IMR-90 (cell line): ENCODE data around the gene RNF41. TPM values are rescaled to one million over a fixed set of nuclear protein-coding genes. Genes with fewer than 3 reads are reported as not detected.

Experiments used
- ATAC-seq: fragments of 200-7000 bp; cut with Tn5 transposase; 2 replicates; pipeline ENCODE4 v1.9.1; 2020; ENCODE audit warnings: low read depth, mild to moderate bottlenecking, moderate library complexity
- BruUV-seq: library from RNA; stranded (reverse); fragments of 400-500 nt; replicated peaks from 2 replicates; lab custom pipeline; 2021; lab: Mats Ljungman, UMichigan
- CTCF ChIA-PET: fragments of 300-600 bp; formaldehyde crosslinking; extraction: SDS; loops from one replicate; lab custom pipeline; 2021; ENCODE audit warnings: antibody characterized with exemption; lab: Yijun Ruan, JAX
- POLR2A ChIA-PET: fragments of 300-600 bp; sonication (Branson Sonifier 250); formaldehyde crosslinking; loops from one replicate; lab custom pipeline; 2022; ENCODE audit warnings: antibody characterized with exemption; ENCODE audit not compliant: unreplicated experiment; lab: Charles Lee
- DNase-seq: peaks from one replicate; pipeline ENCODE4 v3.0.0; 2013
- H2AFZ ChIP-seq: replicated peaks from 2 replicates; pipeline ENCODE3; 2013; ENCODE audit warnings: low read length, mild to moderate bottlenecking; ENCODE audit not compliant: poor library complexity
- H2AK5ac ChIP-seq: 2 replicates; pipeline ENCODE4 v1.6.1; 2013; ENCODE audit warnings: low read depth, low read length, inconsistent platforms
- H2AK9ac ChIP-seq: replicated peaks from 2 replicates; pipeline ENCODE3; 2013; ENCODE audit warnings: mild to moderate bottlenecking, low read depth, low read length, moderate library complexity; ENCODE audit not compliant: poor library complexity
- H2BK120ac ChIP-seq: 2 replicates; pipeline ENCODE4 v1.6.1; 2013; ENCODE audit warnings: low read depth, low read length, inconsistent platforms
- H2BK15ac ChIP-seq: 3 replicates; pipeline ENCODE4 v1.6.1; 2013; ENCODE audit warnings: low read depth, low read length, inconsistent platforms
- H2BK20ac ChIP-seq: 2 replicates; pipeline ENCODE4 v1.6.1; 2013; ENCODE audit warnings: low read depth, mild to moderate bottlenecking, inconsistent platforms, low read length, moderate library complexity
- H2BK5ac ChIP-seq: 2 replicates; pipeline ENCODE4 v1.6.1; 2013; ENCODE audit warnings: mild to moderate bottlenecking, low read depth, low read length, inconsistent platforms; ENCODE audit not compliant: poor library complexity, severe bottlenecking
- H3K14ac ChIP-seq: replicated peaks from 2 replicates; pipeline ENCODE4 v1.6.1; 2013; ENCODE audit warnings: low read depth, low read length, inconsistent platforms
- H3K18ac ChIP-seq: 2 replicates; pipeline ENCODE4 v1.6.1; 2013; ENCODE audit warnings: low read depth, low read length, control low read depth
- H3K23ac ChIP-seq: 2 replicates; pipeline ENCODE4 v1.6.1; 2013; ENCODE audit warnings: low read depth, low read length, inconsistent platforms
- H3K27ac ChIP-seq: 2 replicates; pipeline ENCODE4 v1.5.1; 2013; ENCODE audit warnings: mild to moderate bottlenecking, control low read depth, low read length; ENCODE audit not compliant: insufficient read depth
- H3K27me3 ChIP-seq: 2 replicates; pipeline ENCODE4 v1.6.1; 2013; ENCODE audit warnings: low read length; ENCODE audit not compliant: control insufficient read depth, insufficient read depth
- H3K36me3 ChIP-seq: 2 replicates; pipeline ENCODE4 v1.6.1; 2013; ENCODE audit warnings: low read length, mixed read lengths; ENCODE audit not compliant: control insufficient read depth, insufficient read depth
- H3K4ac ChIP-seq: 2 replicates; pipeline ENCODE4 v1.6.1; 2013; ENCODE audit warnings: low read depth, low read length, inconsistent platforms
- H3K4me1 ChIP-seq: 2 replicates; pipeline ENCODE4 v1.6.1; 2013; ENCODE audit warnings: low read length, mixed read lengths; ENCODE audit not compliant: control insufficient read depth, insufficient read depth
- H3K4me2 ChIP-seq: 2 replicates; pipeline ENCODE4 v1.6.1; 2013; ENCODE audit warnings: low read depth, mild to moderate bottlenecking, control low read depth, low read length, moderate library complexity
- H3K4me3 ChIP-seq: 2 replicates; pipeline ENCODE4 v1.5.1; 2013; ENCODE audit warnings: low read depth, mild to moderate bottlenecking, control low read depth, low read length, moderate library complexity; ENCODE audit not compliant: insufficient read depth
- H3K56ac ChIP-seq: 2 replicates; pipeline ENCODE4 v1.6.1; 2013; ENCODE audit warnings: low read length, inconsistent platforms; ENCODE audit not compliant: insufficient read depth; ENCODE audit errors: extremely low read depth
- H3K79me1 ChIP-seq, 2 experiments: 2 replicates each; pipeline ENCODE4 v1.6.1; 2013; ENCODE audit warnings: low read length in 2 of 2, inconsistent platforms in 1 of 2, low read depth in 1 of 2
- H3K9ac ChIP-seq: 2 replicates; pipeline ENCODE4 v1.6.1; 2013; ENCODE audit warnings: low read depth, low read length, control low read depth
- H3K9me1 ChIP-seq: 2 replicates; pipeline ENCODE4 v1.6.1; 2013; ENCODE audit warnings: low read length, inconsistent platforms; ENCODE audit not compliant: insufficient read depth
- H3K9me3 ChIP-seq: 2 replicates; pipeline ENCODE4 v1.6.1; 2013; ENCODE audit warnings: low read length; ENCODE audit not compliant: control insufficient read depth, insufficient read depth
- H4K20me1 ChIP-seq: 2 replicates; pipeline ENCODE4 v1.6.1; 2013; ENCODE audit warnings: low read length, inconsistent platforms; ENCODE audit not compliant: insufficient read depth
- H4K5ac ChIP-seq: 2 replicates; pipeline ENCODE4 v1.6.1; 2013; ENCODE audit warnings: mild to moderate bottlenecking, low read depth, low read length, control low read depth
- H4K8ac ChIP-seq, 2 experiments: 2 replicates each; pipeline ENCODE4 v1.6.1; 2013; ENCODE audit warnings: low read depth in 2 of 2, low read length in 2 of 2, control low read depth in 1 of 2, inconsistent platforms in 1 of 2
- H4K91ac ChIP-seq: 2 replicates; pipeline ENCODE4 v1.6.1; 2013; ENCODE audit warnings: low read depth, low read length, inconsistent platforms; ENCODE audit not compliant: insufficient read depth
- BHLHE40 ChIP-seq: fragments of 150-350 bp; IDR thresholded peaks from 2 replicates; pipeline ENCODE4 v1.6.1; 2016; ENCODE audit warnings: mild to moderate bottlenecking, low read depth, low read length
- CEBPB ChIP-seq: IDR thresholded peaks from 2 replicates; pipeline ENCODE4 v1.6.1; 2012; ENCODE audit warnings: low read depth, low read length, improper control_type of control experiment
- CHD1 ChIP-seq: IDR thresholded peaks from 2 replicates; pipeline ENCODE4 v1.6.1; 2012; ENCODE audit warnings: low read depth, low read length, improper control_type of control experiment
- ELK1 ChIP-seq: fragments of 150-350 bp; IDR thresholded peaks from 2 replicates; pipeline ENCODE4 v1.6.1; 2016; ENCODE audit warnings: low read depth, mild to moderate bottlenecking, low read length, moderate library complexity, borderline replicate concordance
- MAFK ChIP-seq: IDR thresholded peaks from 2 replicates; pipeline ENCODE4 v1.6.1; 2012; ENCODE audit warnings: low read depth, low read length, improper control_type of control experiment
- MAZ ChIP-seq: IDR thresholded peaks from 2 replicates; pipeline ENCODE4 v1.6.1; 2012; ENCODE audit warnings: low read depth, mild to moderate bottlenecking, low read length, improper control_type of control experiment, moderate library complexity, borderline replicate concordance
- MXI1 ChIP-seq: IDR thresholded peaks from 2 replicates; pipeline ENCODE4 v1.6.1; 2012; ENCODE audit warnings: low read depth, mild to moderate bottlenecking, low read length, moderate library complexity, borderline replicate concordance
- NFE2L2 ChIP-seq: fragments of 150-350 bp; IDR thresholded peaks from 2 replicates; pipeline ENCODE4 v1.6.1; 2016; ENCODE audit warnings: low read depth, mild to moderate bottlenecking, low read length
- POLR2A ChIP-seq: IDR thresholded peaks from 2 replicates; pipeline ENCODE4 v1.6.1; 2012; ENCODE audit warnings: mild to moderate bottlenecking, low read depth, low read length
- RAD21 ChIP-seq: IDR thresholded peaks from 2 replicates; pipeline ENCODE4 v1.6.1; 2012; ENCODE audit warnings: low read length, improper control_type of control experiment
- RCOR1 ChIP-seq: IDR thresholded peaks from 2 replicates; pipeline ENCODE4 v1.6.1; 2012; ENCODE audit warnings: mild to moderate bottlenecking, low read length, improper control_type of control experiment; ENCODE audit not compliant: insufficient replicate concordance
- RFX5 ChIP-seq: IDR thresholded peaks from 2 replicates; pipeline ENCODE4 v1.8.0; 2012; ENCODE audit warnings: low read depth, mild to moderate bottlenecking, low read length, moderate library complexity
- SMC3 ChIP-seq: fragments of 150-350 bp; IDR thresholded peaks from 2 replicates; pipeline ENCODE4 v1.6.1; 2016; ENCODE audit warnings: low read depth, mild to moderate bottlenecking, antibody characterized with exemption, low read length, moderate library complexity
- WGBS, 2 experiments: methylation state at CpG; one replicate each; pipeline versions ENCODE4 v1.1.5 to v1.1.7; 2013; ENCODE audit warnings: missing lambda C conversion rate in 2 of 2; ENCODE audit not compliant: insufficient read length in 1 of 2; ENCODE audit errors: extremely low coverage in 2 of 2; 5-methylcytosine and 5-hydroxymethylcytosine counted together
- dilution Hi-C: fragments of 300-500 bp; cut with HindIII; formaldehyde crosslinking; loops from one replicate; pipeline ENCODE4 v1.14.3; 2018; ENCODE audit warnings: low sequenced_read_pairs; ENCODE audit not compliant: unreplicated experiment
- in situ Hi-C: fragments of 300-500 bp; cut with MboI; formaldehyde crosslinking; loops from 3 replicates; pipeline ENCODE4 v1.14.3; 2019; ENCODE audit warnings: low sequenced_read_pairs, inconsistent platforms, mixed read lengths
- intact Hi-C: fragments of 100-400 bp; cut with micrococcal nuclease; formaldehyde crosslinking; loops from 2 replicates; pipeline ENCODE4 v1.10.0; 2022
- polyA plus RNA-seq, 3 experiments: library from polyadenylated mRNA; depleted of rRNA; stranded (reverse); fragments of >200 nt; gene quantifications; 2 replicates each; pipeline ENCODE4 v1.2.3, GENCODE V29; 2012; ENCODE audit warnings: low replicate concordance in 1 of 3
- total RNA-seq: library from RNA; depleted of rRNA; stranded (reverse); fragments of >200 nt; gene quantifications from 2 replicates; pipeline ENCODE4 v1.2.3, GENCODE V29; 2012
- TF ChIP-seq, protein P1 (sequence below): conservative IDR thresholded peaks from 2 replicates; pipeline ENCODE4 v1.5.1; 2012; ENCODE audit warnings: mild to moderate bottlenecking, low read depth, low read length, improper control_type of control experiment

The RNF41 gene
- total and polyA plus RNA-seq, 2 of the 4 experiments (the other 2 are of a cell fraction): 112 to 272 TPM

DNA sequence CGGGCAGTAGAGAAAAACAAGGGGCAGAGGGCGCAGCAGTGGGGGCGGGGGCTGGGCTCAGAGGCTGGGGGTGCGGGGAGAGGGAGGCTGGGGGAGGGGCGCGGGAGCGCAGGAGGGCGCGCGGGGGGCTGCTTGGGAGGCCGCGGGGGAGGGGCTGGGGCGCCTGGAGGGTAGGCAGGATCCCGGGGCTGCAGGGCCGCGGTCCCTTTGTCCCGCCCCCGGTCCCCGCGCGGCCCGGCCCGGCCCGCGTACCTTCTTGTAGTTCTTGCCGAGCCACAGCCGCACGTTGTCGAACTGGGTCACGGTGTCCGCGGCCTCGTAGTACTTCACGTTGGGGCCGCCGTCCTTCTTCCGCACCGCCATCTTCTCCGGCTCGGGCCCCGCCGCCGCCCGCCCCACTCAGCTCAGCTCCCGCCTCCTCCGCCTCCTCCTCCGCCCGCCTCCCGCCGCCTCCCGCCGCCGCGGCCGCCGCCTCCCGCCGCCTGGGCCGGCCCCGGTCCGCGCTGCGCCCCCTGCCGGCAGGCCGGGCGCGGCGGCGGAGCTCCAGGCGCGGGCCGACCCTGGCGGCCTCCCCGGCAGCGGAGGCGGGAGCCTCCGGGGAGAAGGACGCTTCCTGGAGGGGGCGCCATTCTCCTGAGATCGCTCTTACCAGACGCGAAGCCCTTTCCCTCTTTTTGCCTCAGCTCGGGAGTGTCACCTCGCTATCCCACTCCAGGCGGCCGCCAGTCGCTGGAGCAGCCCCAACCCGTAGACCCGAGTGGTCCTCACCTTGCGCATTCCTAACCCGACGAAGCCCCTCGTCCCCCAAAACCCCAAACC, 32.4 kb downstream of the RNF41 start, which contains the start of gene SMARCC2:
Gene SMARCC2 (minus strand): TSS at position 385 of the 819 bp plus-strand sequence. CDS start 22 bp downstream, at position 363.
- Histone ChIP-seq H3K9me1 (peaks cover 5% of the 10 kb centered on the region; the same call in 1 of the 2 replicates), H3K27me3 (no peaks in the 10 kb centered on the region), H2AK9ac (peak within 1 kb of the TSS; percentile 99), H3K56ac (peak within 1 kb of the TSS; percentile 61), H3K9me3 (no peaks in the 10 kb centered on the region), H3K18ac (peak within 1 kb of the TSS; percentile 61), H3K36me3 (peaks cover 9% of the 10 kb centered on the region), H3K4ac (peak within 1 kb of the TSS; percentile 95), H3K4me1 (peaks cover 7% of the 10 kb centered on the region), H3K14ac (peak within 1 kb of the TSS; percentile 97), H3K4me3 (peak within 1 kb of the TSS; percentile 95), H3K4me2 (peak within 1 kb of the TSS; percentile 97), H4K20me1 (peaks cover 14% of the 10 kb centered on the region; the same call in 1 of the 2 replicates), H4K5ac (peak within 1 kb of the TSS; percentile 83), H2BK120ac (peak within 1 kb of the TSS; percentile 86), H2BK20ac (peak within 1 kb of the TSS; percentile 65; the same call in 1 of the 2 replicates), H4K8ac (peak within 1 kb of the TSS; percentile 83 to 94), H3K79me1 (peaks cover 22 to 41% of the 10 kb centered on the region in 2 experiments), H3K27ac (peak within 1 kb of the TSS; percentile 93), H2BK15ac (peak within 1 kb of the TSS; percentile 77; the same call in 1 of the 3 replicates), H4K91ac (peak within 1 kb of the TSS; percentile 83), H3K23ac (peak within 1 kb of the TSS; percentile 92), H3K9ac (peak within 1 kb of the TSS; percentile 95), H2BK5ac (peak within 1 kb of the TSS; percentile 84), H2AFZ (peak within 1 kb of the TSS; percentile 100), H2AK5ac (peak within 1 kb of the TSS; percentile 64)
- WGBS, 2 experiments: 1% methylated on average over 53 of the region's 93 CpGs; no CpG with 5 or more reads in 1 of the 2 experiments
- dilution Hi-C loops: no loop called here
- ChIA-PET CTCF (interaction anchor here (0.6 to 2.6 kb wide), 20 partner anchors 10 to 275 kb away, joined by 3 to 27 read pairs (median 4); partner anchors contain the start of genes ANKRD52, ESYT1, RNF41 and ZC3H10), POLR2A (interaction anchor here (0.6 to 1.3 kb wide), 4 partner anchors 23 to 71 kb away, joined by 3 to 7 read pairs (median 4); partner anchors contain the start of genes RNF41 and ZC3H10)
- no TSS peak for BruUV-seq
- DNase-seq (peak; percentile 85), ATAC-seq (peak; percentile 86)
- intact Hi-C loops: loop anchor here (1.0 to 2.0 kb wide), 2 partner anchors 63 to 70 kb away; no protein-coding TSS in a partner anchor
- in situ Hi-C loops: loop anchor here (5.0 kb wide), 1 partner anchor 62 kb away; the partner anchor contains the start of gene ESYT1
- 0 out of 2 replicates have a peak, but pooled peaks have one; percentile 5 for TF ChIP-seq BHLHE40
- TF ChIP-seq MAZ: peak; percentile 62; the same call in 1 of the 2 replicates
- no peak for TF ChIP-seq CHD1
- TF ChIP-seq, protein P1, sequence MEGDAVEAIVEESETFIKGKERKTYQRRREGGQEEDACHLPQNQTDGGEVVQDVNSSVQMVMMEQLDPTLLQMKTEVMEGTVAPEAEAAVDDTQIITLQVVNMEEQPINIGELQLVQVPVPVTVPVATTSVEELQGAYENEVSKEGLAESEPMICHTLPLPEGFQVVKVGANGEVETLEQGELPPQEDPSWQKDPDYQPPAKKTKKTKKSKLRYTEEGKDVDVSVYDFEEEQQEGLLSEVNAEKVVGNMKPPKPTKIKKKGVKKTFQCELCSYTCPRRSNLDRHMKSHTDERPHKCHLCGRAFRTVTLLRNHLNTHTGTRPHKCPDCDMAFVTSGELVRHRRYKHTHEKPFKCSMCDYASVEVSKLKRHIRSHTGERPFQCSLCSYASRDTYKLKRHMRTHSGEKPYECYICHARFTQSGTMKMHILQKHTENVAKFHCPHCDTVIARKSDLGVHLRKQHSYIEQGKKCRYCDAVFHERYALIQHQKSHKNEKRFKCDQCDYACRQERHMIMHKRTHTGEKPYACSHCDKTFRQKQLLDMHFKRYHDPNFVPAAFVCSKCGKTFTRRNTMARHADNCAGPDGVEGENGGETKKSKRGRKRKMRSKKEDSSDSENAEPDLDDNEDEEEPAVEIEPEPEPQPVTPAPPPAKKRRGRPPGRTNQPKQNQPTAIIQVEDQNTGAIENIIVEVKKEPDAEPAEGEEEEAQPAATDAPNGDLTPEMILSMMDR: peak; percentile 97
- no peak for TF ChIP-seq ELK1
- TF ChIP-seq RCOR1: no peak
- TF ChIP-seq SMC3: peak; percentile 70
- TF ChIP-seq POLR2A: no peak
- TF ChIP-seq RFX5: no peak
- TF ChIP-seq NFE2L2: no peak
- peak; percentile 65 for TF ChIP-seq RAD21
- no peak for TF ChIP-seq CEBPB
- TF ChIP-seq MXI1: no peak
- no peak for TF ChIP-seq MAFK
